HL-60/S4 treated with retinoic acid at 250 ng/mL for 4 days and 3 days (cell line): Measurements from ENCODE around the gene SSRP1.
"Not testable (repeated sequence)": the region's sequence is repeated elsewhere in the genome, so short reads cannot be mapped to it uniquely, and the experiment has no call there.

ENCODE experiments used
- in situ Hi-C: fragments of 300-500 bp; cut with MboI; formaldehyde crosslinking; loops from 2 replicates; pipeline ENCODE4 v1.7.0; 2022; ENCODE audit warnings: low sequenced_read_pairs

SSRP1 gene

DNA sequence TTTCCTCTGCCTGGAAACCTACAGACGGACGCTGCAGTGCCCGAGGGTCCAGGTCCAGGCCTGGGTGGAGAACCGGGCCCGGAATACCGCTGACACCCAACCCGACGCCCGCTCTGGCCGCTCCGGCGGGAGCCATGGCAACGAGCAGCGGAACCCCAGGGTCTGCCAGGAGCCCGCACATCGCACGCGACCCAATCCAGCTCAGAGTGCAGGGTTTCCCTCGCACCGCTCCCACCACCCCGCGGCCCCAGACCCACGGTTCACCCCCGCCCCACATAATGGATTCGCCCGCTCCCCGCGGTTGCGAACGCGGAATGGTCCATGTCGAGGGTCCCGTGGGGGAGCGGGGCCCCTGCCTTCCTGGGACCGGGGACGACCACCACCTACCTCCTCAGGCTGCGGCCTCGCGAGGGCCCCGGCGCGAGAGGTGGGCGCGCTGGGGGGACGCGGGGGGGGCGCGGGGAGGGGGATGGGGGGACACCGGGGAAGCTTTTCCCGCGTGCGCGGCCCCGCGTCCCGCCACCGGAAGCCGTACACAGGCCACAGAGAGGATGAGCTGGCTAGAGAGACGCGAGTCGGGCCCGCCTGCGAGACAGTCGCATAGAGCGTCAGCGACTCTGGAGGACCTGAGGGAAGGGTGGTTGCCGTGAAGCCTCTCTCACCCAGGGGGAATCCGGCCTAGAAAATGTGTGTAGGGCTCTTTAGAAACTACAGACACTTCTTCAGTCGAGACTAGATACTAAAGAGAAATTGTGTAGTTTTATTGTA lies at the start of gene SSRP1:
Gene SSRP1, minus strand, starts transcription at position 550 of the 768 bp plus-strand sequence. CDS start 771 bp downstream, outside the sequence.
- in situ Hi-C loops, result no loop called here

DNA sequence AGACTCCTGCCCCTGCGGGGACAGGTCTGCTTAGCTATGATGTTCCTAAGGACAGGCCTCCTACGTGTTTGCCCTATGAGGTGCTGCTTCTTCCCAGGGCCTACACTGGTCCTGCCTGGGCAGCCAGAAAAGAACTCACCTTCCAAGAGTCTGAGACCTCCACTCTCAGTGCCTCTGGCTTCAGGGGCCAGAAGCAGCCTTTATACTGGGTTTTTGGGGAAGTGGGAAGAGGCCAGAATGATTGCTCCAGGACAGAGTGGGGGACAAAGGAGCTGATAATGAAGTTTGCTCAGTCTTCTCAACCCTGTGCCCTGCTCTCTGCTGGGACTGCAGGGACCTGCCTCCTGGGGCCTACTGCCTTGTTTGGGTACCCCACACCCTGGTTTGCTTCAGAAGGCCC lies 45.3 kb upstream of the SSRP1 start, which contains the start of gene PRG3:
Gene PRG3, minus strand, starts transcription at position 176 of the 400 bp plus-strand sequence. CDS start 442 bp downstream, outside the sequence.
- in situ Hi-C loops, result no loop called here

GRCh38 chr11:57379732-57380131 lies 44.0 kb upstream of the SSRP1 start:
- in situ Hi-C loops, result no loop called here

- in situ Hi-C loops, result no loop called here
Observed at GRCh38 chr11:57378186-57378585, 42.5 kb upstream of the SSRP1 start.

GRCh38 chr11:57377107-57377506 lies 41.4 kb upstream of the SSRP1 start:
- in situ Hi-C loops, result no loop called here

- in situ Hi-C loops, result no loop called here
Observed at GRCh38 chr11:57376095-57377090, 40.7 kb upstream of the SSRP1 start.

DNA sequence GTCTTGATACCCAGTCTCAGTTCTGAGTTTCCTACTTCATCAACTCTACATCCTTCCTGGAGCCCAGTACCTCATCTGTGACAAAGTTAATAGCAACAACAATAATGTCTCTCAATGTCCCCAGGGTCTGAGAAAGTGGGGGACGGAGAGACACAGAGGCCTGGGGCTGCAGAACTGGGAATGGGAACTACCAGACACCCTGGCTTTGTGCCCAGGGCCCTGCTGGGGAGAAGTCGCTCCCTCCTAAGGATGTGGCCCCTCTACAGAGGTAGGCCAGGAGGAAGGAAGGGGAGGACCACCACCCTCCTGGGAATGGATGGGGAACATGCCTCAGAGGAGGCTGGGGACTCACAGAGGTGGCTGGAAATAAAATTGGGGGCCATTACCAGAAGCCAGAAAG lies 39.8 kb upstream of the SSRP1 start:
- in situ Hi-C loops, result no loop called here

DNA sequence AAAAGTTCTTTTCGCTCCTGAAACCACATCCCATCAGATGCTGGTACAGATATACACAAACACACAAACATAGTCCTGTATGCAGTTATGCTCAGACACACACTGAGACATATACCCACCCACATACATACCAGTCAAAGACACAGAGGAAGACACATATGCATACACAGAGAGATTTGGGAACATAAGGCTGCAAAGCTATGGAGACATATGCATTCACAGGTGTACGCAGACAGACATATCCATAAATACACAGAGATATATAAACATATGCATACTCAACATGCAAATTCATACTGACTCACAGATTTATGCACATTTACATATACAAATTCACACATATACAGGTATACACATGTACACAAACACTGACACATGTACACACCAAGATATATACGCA lies 39.3 kb upstream of the SSRP1 start:
- in situ Hi-C loops, result no loop called here

DNA sequence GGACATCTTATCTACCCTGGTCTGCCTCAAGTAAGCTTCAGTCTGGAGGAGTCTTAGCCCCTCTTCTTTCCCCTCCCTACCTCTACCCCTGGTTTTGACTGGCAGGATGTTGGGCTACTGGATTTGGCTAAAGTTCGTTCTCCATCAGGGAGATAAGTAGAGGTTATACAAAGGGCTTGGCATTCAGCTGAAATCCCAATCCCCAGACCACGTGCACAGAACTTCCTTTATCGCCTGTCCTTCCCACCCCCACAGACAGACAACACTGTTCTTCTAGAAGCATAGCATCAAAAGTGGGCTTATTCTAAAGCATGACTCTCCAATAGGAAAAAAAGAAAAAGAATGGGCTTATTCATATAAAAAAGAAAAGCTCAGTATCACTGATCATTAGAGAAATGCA lies 37.5 kb upstream of the SSRP1 start:
- in situ Hi-C loops, result no loop called here

- in situ Hi-C loops, result no loop called here
Observed at GRCh38 chr11:57370941-57371340, 35.2 kb upstream of the SSRP1 start.

DNA sequence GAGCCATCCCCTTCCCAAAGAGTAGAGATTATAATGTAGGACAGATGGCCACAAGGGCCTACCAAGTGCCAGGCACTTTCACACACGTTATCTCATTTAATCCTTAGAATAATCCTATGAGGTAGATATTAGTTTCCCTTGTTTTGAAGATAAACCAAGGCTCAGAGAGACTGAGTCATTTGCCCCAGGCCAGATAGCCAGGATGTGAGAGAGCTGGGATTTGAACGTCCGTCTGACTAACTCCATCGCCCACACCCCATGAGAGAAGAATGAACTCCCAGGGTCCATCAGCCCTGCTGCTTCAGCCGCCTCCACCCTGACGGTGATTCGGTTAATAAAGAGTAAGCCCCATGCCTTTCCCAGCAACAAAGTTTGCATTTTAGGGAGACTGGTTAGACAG lies 34.6 kb upstream of the SSRP1 start:
- in situ Hi-C loops, result no loop called here

DNA sequence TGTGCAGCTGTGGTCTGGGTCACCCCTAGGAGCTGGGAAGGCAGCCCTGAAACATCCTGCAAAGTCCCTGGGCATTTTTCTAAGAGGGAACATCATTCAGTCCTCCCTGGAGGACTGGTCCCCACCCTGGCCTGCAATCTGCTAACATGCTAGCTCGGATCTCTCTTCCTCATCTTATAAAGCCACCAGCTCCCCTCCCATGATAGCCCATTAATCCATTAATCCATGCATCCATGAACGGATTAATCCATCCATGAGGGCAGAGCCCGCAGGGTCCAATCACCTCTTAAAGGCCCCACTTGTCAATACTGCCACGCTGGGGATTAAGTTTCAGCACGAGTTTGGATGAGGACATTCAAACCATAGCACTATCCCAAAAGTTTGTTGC lies 33.1 kb upstream of the SSRP1 start:
- in situ Hi-C loops, result no loop called here

DNA sequence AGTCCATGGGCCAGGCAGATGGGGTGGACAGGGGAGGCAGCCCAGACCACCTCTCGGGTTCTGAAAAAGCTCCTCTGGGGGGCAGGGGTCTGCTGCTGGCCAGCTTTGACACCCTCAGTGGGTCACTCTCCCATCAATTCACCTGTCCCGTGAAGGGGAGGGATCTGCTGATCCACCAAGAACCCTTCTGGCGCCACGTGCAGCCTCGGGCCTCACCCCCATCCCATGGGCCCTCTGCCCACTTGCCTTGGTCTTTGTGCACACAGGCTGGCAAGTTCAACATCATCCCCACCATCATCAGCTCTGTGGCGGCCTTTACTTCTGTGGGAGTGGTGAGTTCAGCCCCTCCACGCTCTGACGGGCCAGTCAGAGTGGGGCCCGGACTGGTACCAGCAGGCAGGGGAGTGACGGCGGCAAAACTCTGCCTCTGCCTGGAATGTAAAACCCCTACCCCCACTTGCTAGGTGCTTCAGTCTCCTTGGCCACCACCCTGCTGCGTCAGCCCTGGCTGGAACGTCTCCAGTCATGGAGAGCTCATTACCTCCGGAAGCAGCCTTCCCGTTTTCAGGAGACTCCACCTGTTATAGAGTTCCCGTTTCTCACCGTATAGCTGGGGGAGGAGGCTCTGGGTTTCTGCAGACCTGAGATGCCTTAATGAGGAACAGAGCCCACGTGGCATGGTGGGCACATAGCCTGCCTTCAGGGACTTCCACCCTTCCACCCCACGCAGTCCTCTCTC lies 32.6 kb upstream of the SSRP1 start:
- in situ Hi-C loops, result no loop called here

DNA sequence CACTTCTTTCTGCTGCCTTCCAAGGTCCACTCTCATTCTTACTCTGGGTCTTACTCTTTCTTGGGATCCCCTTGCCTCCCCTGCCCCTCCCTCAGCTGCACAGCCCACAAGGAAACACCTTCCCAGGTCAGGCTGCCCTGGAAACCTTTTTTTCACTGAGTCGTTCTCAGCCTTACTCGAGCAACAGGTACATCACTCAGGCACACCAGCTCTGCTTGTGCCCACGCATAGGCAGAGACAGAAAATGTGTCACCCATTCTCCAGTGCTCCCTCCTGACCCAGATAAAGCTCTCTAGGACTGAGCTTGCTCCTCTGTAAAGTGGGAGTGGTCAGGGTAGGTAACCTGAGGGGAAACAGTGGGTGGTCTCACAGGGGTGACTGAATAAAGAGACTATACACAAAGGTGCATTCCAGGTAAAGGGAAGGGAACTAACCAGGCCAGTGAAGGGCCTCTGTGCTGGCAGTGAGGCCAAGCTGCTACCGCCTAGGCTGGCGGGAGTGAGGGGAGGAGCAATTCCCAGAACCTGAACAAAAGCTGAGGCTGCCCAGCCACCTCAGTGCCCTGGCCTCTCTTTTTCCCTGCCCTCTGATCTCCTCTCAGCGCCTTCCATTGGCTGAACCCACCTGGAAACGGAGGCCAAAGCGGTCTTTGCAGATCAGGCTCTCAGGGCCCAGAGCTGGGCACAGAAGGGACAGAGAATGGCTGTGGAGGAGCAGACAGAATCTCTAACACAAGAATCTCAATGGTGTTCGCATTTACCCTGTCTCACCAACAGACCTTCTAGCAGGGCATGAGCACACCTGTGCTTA lies 29.4 kb upstream of the SSRP1 start:
- in situ Hi-C loops, result no loop called here

- in situ Hi-C loops, result no loop called here
Observed at GRCh38 chr11:57363131-57364080, 27.7 kb upstream of the SSRP1 start.

- in situ Hi-C loops, result no loop called here
Observed at GRCh38 chr11:57361926-57362325, 26.2 kb upstream of the SSRP1 start.

DNA sequence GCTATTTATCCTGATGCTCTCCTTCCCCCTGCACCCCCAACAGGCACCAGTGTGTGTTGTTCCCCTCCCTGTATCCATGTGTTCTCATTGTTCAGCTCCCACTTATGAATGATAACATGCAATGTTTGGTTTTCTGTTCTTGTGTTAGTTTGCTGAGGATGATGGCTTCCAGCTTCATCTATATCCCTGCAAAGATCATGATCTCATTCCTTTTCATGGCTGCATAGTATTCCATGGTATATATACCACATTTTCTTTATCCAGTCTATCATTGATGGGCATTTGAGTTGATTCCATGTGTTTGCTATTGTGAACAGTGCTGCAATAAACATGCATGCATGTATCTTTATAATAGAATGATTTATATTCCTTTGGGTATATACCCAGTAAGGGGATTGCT lies 25.7 kb upstream of the SSRP1 start:
- in situ Hi-C loops, result not testable (repeated sequence)

DNA sequence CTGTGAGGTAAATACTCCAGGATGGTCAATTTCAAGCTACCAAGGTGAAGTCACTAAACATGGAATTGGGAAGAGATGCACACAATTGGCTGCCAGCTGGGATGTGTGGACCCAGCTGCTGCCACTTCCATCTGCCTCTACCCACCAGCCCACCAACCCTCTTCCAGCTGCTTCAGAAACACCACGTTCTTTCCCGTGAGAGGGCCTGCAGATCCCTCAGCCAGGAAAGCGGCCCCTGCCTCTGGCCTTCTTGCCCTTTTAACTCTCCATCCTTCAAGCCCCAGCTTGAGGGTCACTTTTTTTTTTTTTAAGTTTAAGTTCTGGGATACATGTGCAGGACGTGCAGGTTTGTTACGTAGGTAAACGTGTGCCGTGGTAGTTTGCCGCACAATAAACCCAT lies 25.3 kb upstream of the SSRP1 start:
- in situ Hi-C loops, result no loop called here
